K562 (cell line): Measurements from ENCODE around the gene OR4C6. TPM values are rescaled to one million over a fixed set of nuclear protein-coding genes. Genes with fewer than 3 reads are reported as not detected.

Source experiments
- ATAC-seq: fragments of 200-7000 bp; cut with Tn5 transposase; 3 replicates; pipeline ENCODE4 v1.9.1; 2020; ENCODE audit warnings: moderate library complexity
- BruUV-seq: library from RNA; stranded (reverse); fragments of 400-500 nt; replicated peaks from 2 replicates; lab custom pipeline; 2021; lab: Mats Ljungman, UMichigan
- CTCF ChIA-PET: fragments of 300-600 bp; formaldehyde crosslinking; extraction: SDS; loops from one replicate; lab custom pipeline; 2021; ENCODE audit warnings: low intra/inter-chr PET ratio; lab: Yijun Ruan, JAX
- POLR2A ChIA-PET: fragments of 300-600, 350-650 bp; sonication (Branson Sonifier 250); formaldehyde crosslinking; extraction: SDS; loops from one replicate; lab custom pipeline; 2021; ENCODE audit warnings: antibody characterized with exemption, inconsistent platforms; lab: Yijun Ruan, JAX
- DNase-seq, 4 experiments: peaks; one replicate each; pipeline versions ENCODE4 v3.0.0 to v3.0.0-alpha.2; 2011 to 2018; ENCODE audit warnings: low spot score in 3 of 4, mixed read lengths in 3 of 4; ENCODE audit errors: extremely low read depth in 1 of 4
- FAIRE-seq: peaks from 2 replicates; lab custom pipeline; 2011; peaks lifted over from hg19 to GRCh38; lab: Jason Lieb, UNC
- H2AFZ ChIP-seq: 2 replicates; pipeline ENCODE4 v1.6.0; 2011; ENCODE audit warnings: low read depth, low read length, control low read depth, inconsistent platforms
- H3K27ac ChIP-seq: fragments of 200-600 bp; 3 replicates; pipeline ENCODE4 v1.8.0; 2011; ENCODE audit warnings: low read depth, mild to moderate bottlenecking, control low read depth, inconsistent platforms, low read length, moderate library complexity, mixed read lengths; ENCODE audit errors: extremely low read depth
- H3K27me3 ChIP-seq, 2 experiments: fragments of 300-600 bp in 1 of 2; 2 replicates in 1 of 2; 3 replicates in 1 of 2; pipeline versions ENCODE4 v1.6.0 to v1.8.0; 2011; ENCODE audit warnings: inconsistent platforms in 2 of 2, low read length in 2 of 2, mild to moderate bottlenecking in 1 of 2, mixed read lengths in 1 of 2, moderate library complexity in 1 of 2; ENCODE audit not compliant: control insufficient read depth in 2 of 2, insufficient read depth in 2 of 2
- H3K36me3 ChIP-seq: fragments of 300-600 bp; 3 replicates; pipeline ENCODE4 v1.8.0; 2011; ENCODE audit warnings: mild to moderate bottlenecking, low read length, inconsistent platforms; ENCODE audit not compliant: control insufficient read depth, insufficient read depth
- H3K4me1 ChIP-seq, 2 experiments: fragments of 200-600 bp in 1 of 2; replicated peaks in 1 of 2; 2 replicates in 1 of 2; 3 replicates in 1 of 2; pipeline versions ENCODE4 v1.5.1 to v1.8.0; 2011; ENCODE audit warnings: inconsistent platforms in 2 of 2, low read length in 2 of 2, mild to moderate bottlenecking in 1 of 2, mixed read lengths in 1 of 2, moderate library complexity in 1 of 2; ENCODE audit not compliant: control insufficient read depth in 2 of 2, insufficient read depth in 2 of 2
- H3K4me2 ChIP-seq: 2 replicates; pipeline ENCODE4 v1.6.1; 2011; ENCODE audit warnings: low read length, control low read depth, inconsistent platforms, mixed read lengths; ENCODE audit not compliant: insufficient read depth
- H3K4me3 ChIP-seq: fragments of 200-600 bp; sonication (generic), shearing (Covaris generic); 2 replicates; pipeline ENCODE4 v1.5.1; 2016; ENCODE audit warnings: control low read depth, inconsistent platforms
- H3K79me2 ChIP-seq: fragments of 200-600 bp; 3 replicates; pipeline ENCODE4 v1.8.0; 2011; ENCODE audit warnings: low read length, inconsistent platforms; ENCODE audit not compliant: control insufficient read depth, insufficient read depth
- H3K9ac ChIP-seq, 2 experiments: 2 replicates each; pipeline versions ENCODE4 v1.6.0 to v1.6.1; 2011; ENCODE audit warnings: low read depth in 2 of 2, low read length in 2 of 2, control low read depth in 1 of 2, inconsistent platforms in 1 of 2, mild to moderate bottlenecking in 1 of 2, mixed read lengths in 1 of 2; ENCODE audit not compliant: insufficient read depth in 1 of 2
- H3K9me1 ChIP-seq: one replicate; pipeline ENCODE4 v1.6.0; 2011; ENCODE audit warnings: inconsistent platforms, mild to moderate bottlenecking, low read length, moderate library complexity; ENCODE audit not compliant: control insufficient read depth, insufficient read depth
- H3K9me3 ChIP-seq: replicated peaks from 2 replicates; pipeline ENCODE4 v1.5.1; 2011; ENCODE audit warnings: low read depth, low read length, inconsistent platforms; ENCODE audit not compliant: control insufficient read depth, insufficient read depth
- H4K20me1 ChIP-seq: replicated peaks from 2 replicates; pipeline ENCODE4 v1.6.1; 2011; ENCODE audit warnings: low read length, inconsistent platforms, mixed read lengths; ENCODE audit not compliant: control insufficient read depth, insufficient read depth
- CEBPZ ChIP-seq: fragments of 150-350 bp; IDR thresholded peaks from 2 replicates; pipeline ENCODE4 v1.6.1; 2014; ENCODE audit warnings: low read depth, mild to moderate bottlenecking, low read length, borderline replicate concordance
- CSDE1 ChIP-seq, 2 experiments: fragments of 450-650 bp; IDR thresholded peaks; 2 replicates each; pipeline ENCODE4 v1.6.1; 2016; ENCODE audit warnings: mild to moderate bottlenecking in 1 of 2
- CTBP1 ChIP-seq: fragments of 450-650 bp; IDR thresholded peaks from 2 replicates; pipeline ENCODE4 v1.6.1; 2016; ENCODE audit warnings: borderline replicate concordance
- GATA2 ChIP-seq: sonication (generic); formaldehyde crosslinking; IDR thresholded peaks from 2 replicates; pipeline ENCODE4 v1.4.0; 2020; ENCODE audit warnings: mild to moderate bottlenecking, missing genetic modification reagents
- GTF2F1 ChIP-seq: IDR thresholded peaks from 2 replicates; pipeline ENCODE4 v1.6.1; 2011; ENCODE audit warnings: low read depth, low read length, improper control_type of control experiment
- SAFB2 ChIP-seq: fragments of 200-400 bp; formaldehyde crosslinking; IDR thresholded peaks from 2 replicates; pipeline ENCODE4 v1.6.1; 2018; ENCODE audit warnings: borderline replicate concordance, low read length, low read depth, moderate library complexity; ENCODE audit not compliant: severe bottlenecking
- ZNF445 ChIP-seq: fragments of 250-450 bp; sonication (Bioruptor Pico); IDR thresholded peaks from 2 replicates; pipeline ENCODE4 v1.4.0; 2020; ENCODE audit warnings: low read depth, mild to moderate bottlenecking, moderate library complexity
- WGBS: fragments of 100-300 bp; shearing (Covaris generic); methylation state at CpG from one replicate; pipeline ENCODE4 v1.1.6; 2016; ENCODE audit warnings: low coverage, mixed read lengths; ENCODE audit not compliant: insufficient coverage; ENCODE audit errors: missing lambda C conversion rate; 5-methylcytosine and 5-hydroxymethylcytosine counted together
- in situ Hi-C: fragments of 300-500 bp; cut with MboI; formaldehyde crosslinking; loops from 4 replicates; pipeline ENCODE4 v1.15.0; 2018; ENCODE audit warnings: inconsistent platforms, mixed read lengths
- intact Hi-C: fragments of 100-400 bp; cut with micrococcal nuclease; formaldehyde crosslinking; loops from 2 replicates; pipeline ENCODE4 v1.14.2; 2022
- polyA plus RNA-seq, 8 experiments: library from polyadenylated mRNA; depleted of rRNA in 4 of 8; stranded (reverse) in 5 of 8; unstranded in 3 of 8; fragments of >200 nt; fragmentation: Nextera tagmentation in 2 of 8; fragmentation: Illumina TruSeq in 1 of 8; extraction: Ambion mirVana in 2 of 8; extraction: Trizol in 1 of 8; gene quantifications; 2 replicates each; pipeline versions ENCODE4 v1.2.1 to v1.2.3, GENCODE V29; 2011 to 2014; ENCODE audit warnings: inconsistent platforms in 1 of 8, missing spikeins in 1 of 8
- total RNA-seq, 7 experiments: library from RNA; depleted of rRNA in 6 of 7; stranded (reverse); fragments of >200 nt in 6 of 7; fragmentation: Illumina TruSeq in 2 of 7; extraction: Trizol in 2 of 7; gene quantifications; 2 replicates each; pipeline versions ENCODE4 v1.2.1 to v1.2.3, GENCODE V29; 2011 to 2021; ENCODE audit warnings: low replicate concordance in 1 of 7

The OR4C6 gene
- total and polyA plus RNA-seq, 9 of the 15 experiments (the other 6 are each of a cell fraction or from before 2014, with no cell fraction given): not detected

GRCh38 chr11:55648027-55648426 is 14.0 kb upstream of the OR4C6 start, which contains the start of gene OR4S2:
TSS of gene OR4S2 (plus strand) at chr11:55648327. CDS start at chr11:55650904, 2,577 bp downstream.
- BruUV-seq: no TSS peak
- no peak within 1 kb of the TSS for H3K27ac ChIP-seq
- ATAC-seq (no peak), FAIRE-seq (no peak), DNase-seq (no peak)
- POLR2A ChIA-PET: no interaction called here
- H3K27me3 ChIP-seq: no peaks in the 10 kb centered on the region
- no peaks in the 10 kb centered on the region for H4K20me1 ChIP-seq
- CTCF ChIA-PET: no interaction called here
- H3K9me3 ChIP-seq: no peaks in the 10 kb centered on the region
- no peak for TF ChIP-seq CTBP1
- TF ChIP-seq GTF2F1: no peak
- no peak for TF ChIP-seq ZNF445
- no peak for TF ChIP-seq CSDE1 (IDR thresholded peaks at IDR 0.05)
- no peak for TF ChIP-seq CEBPZ
- no peak for TF ChIP-seq GATA2 (CRISPR knock-in tag)
- no peak for TF ChIP-seq SAFB2
- 0% methylated on average over 2 of the region's 2 CpGs for WGBS
- no peaks in the 10 kb centered on the region for H3K36me3 ChIP-seq
- H3K9ac ChIP-seq: no peak within 1 kb of the TSS
- in situ Hi-C loops: no loop called here
- no peak within 1 kb of the TSS for H3K4me3 ChIP-seq
- no peaks in the 10 kb centered on the region for H3K4me1 ChIP-seq
- intact Hi-C loops: no loop called here
- H3K9me1 ChIP-seq: no peaks in the 10 kb centered on the region
- H2AFZ ChIP-seq: no peak within 1 kb of the TSS
- no peak within 1 kb of the TSS for H3K4me2 ChIP-seq
- no peaks in the 10 kb centered on the region for H3K79me2 ChIP-seq
